ENCODE results near the gene RPTOR. TPM values are rescaled to one million over a fixed set of nuclear protein-coding genes. Genes with fewer than 3 reads are reported as not detected.

RPTOR gene
- total RNA-seq, 1 donor from 2014 or later, result 62.4 TPM

GRCh38 chr17:80639658-80640057 lies 95.0 kb downstream of the RPTOR start:
- H3K27ac Mint-ChIP-seq, result no peak overlapping the region
- no peak overlapping the region for H3K4me3 Mint-ChIP-seq (ENCODE audit: low read depth)
- no peak for DNase-seq (ENCODE audit: low spot score)
- H3K27me3 Mint-ChIP-seq (ENCODE audit: low read depth), result no peaks in the 10 kb centered on the region
- peaks cover 20% of the 10 kb centered on the region for H3K36me3 Mint-ChIP-seq (ENCODE audit: low read depth)
- H3K4me1 Mint-ChIP-seq (ENCODE audit: low read depth), result peaks cover 32% of the 10 kb centered on the region
- intact Hi-C loops (cut with micrococcal nuclease), result loop anchor here (1.0 kb wide), 1 partner anchor 9 kb away; no protein-coding TSS in a partner anchor
- no peaks in the 10 kb centered on the region for H3K9me3 Mint-ChIP-seq

DNA sequence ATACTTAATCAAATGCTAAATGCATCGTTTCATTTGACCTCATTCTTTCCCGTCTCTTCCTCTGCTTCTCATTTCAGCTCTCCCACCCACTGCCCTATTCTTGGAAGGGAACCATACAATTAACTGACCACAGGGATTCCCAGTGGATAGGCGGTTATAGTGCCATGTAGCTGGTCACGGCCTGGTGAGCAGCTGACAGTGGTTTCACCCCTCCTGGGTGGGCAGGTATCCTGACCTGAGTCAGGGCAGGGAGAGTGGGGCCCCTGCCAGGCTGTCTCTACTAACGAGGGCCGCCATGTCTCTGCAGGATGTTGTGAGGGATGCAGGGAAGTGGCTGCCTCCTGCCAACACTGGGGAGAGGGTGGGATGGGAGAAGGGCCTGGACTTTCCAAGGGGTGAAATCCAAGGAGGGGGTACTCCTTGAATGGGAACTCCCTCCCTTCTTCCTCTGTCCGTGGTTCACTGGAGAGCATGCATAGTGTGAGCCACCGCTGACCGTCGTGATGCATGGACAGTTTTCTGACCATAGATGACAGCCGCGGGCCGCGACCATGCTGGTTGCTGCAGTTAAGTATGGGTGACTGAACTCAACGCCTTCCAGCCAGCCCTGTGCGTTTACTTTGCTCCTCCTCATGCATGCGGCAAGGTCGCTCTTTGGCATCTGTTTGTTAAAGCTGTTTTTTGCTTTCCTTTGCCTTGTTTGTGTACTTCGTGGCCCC lies 95.9 kb downstream of the RPTOR start:
- Mint-ChIP-seq H3K27ac (no peak overlapping the region), H3K9me3 (no peaks in the 10 kb centered on the region), H3K4me3 (ENCODE audit: low read depth) (no peak overlapping the region), H3K4me1 (ENCODE audit: low read depth) (peaks cover 39% of the 10 kb centered on the region), H3K27me3 (ENCODE audit: low read depth) (no peaks in the 10 kb centered on the region), H3K36me3 (ENCODE audit: low read depth) (peaks cover 22% of the 10 kb centered on the region)
- intact Hi-C loops (cut with micrococcal nuclease), result no loop called here
- no peak for DNase-seq (ENCODE audit: low spot score)

DNA sequence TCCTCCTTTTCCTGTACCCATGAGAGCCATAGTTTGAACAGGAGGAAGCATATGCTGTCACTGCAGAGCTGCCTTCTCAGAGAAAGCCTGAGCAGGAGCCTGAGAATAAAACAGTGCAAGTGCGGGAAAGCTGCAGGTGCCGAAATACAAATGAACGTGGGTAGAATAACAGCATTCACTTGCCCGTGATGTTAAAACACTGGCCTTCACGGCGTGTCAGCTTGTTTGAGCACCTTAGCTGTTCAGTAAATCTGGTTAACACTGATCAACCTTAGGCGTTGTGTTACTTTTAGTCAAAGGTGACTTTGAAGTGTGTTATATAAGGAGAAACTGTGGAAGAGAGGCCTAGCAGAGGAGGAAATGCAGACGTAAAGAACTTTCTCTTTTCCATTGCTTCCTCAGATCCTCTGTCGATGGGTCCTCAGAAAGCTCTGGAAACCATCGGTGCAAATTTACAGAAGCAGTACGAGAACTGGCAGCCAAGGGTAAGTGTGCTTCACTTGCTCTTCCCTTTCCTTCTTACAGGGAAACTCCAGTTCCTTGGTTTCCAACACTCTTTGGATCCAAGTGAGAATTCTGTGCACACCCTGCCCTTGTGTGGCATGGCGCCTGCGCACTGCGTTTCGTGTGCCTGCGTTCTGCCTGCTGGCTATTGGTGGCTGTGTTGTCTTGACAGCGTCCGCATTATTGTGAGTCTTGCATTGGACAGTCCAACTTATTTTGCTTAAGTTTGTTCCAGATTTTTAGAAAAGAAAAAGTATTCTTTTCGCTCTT lies 98.9 kb downstream of the RPTOR start:
- H3K4me1 Mint-ChIP-seq (ENCODE audit: low read depth), result peaks cover 48% of the 10 kb centered on the region

GRCh38 chr17:80644536-80644935 lies 99.9 kb downstream of the RPTOR start:
- H3K27ac Mint-ChIP-seq, result peak overlapping the region; percentile 7
- H3K36me3 Mint-ChIP-seq (ENCODE audit: low read depth), result peaks cover 28% of the 10 kb centered on the region
- peaks cover 53% of the 10 kb centered on the region for H3K4me1 Mint-ChIP-seq (ENCODE audit: low read depth)
- H3K4me3 Mint-ChIP-seq (ENCODE audit: low read depth), result peak overlapping the region; percentile 45
- H3K9me3 Mint-ChIP-seq, result no peaks in the 10 kb centered on the region
- no peaks in the 10 kb centered on the region for H3K27me3 Mint-ChIP-seq (ENCODE audit: low read depth)
- no peak for DNase-seq (ENCODE audit: low spot score)
- intact Hi-C loops (cut with micrococcal nuclease), result no loop called here

More for the DNA sequence above, 98.9 kb downstream of the RPTOR start:
- H3K36me3 Mint-ChIP-seq (ENCODE audit: low read depth), result peaks cover 27% of the 10 kb centered on the region
- no peaks in the 10 kb centered on the region for H3K27me3 Mint-ChIP-seq (ENCODE audit: low read depth)
- H3K9me3 Mint-ChIP-seq, result no peaks in the 10 kb centered on the region
- H3K27ac Mint-ChIP-seq, result peak overlapping the region; percentile 45
- DNase-seq (ENCODE audit: low spot score), result no peak
- intact Hi-C loops (cut with micrococcal nuclease), result no loop called here
- peak overlapping the region; percentile 42 for H3K4me3 Mint-ChIP-seq (ENCODE audit: low read depth)

GRCh38 chr17:80645706-80646325 lies 101.2 kb downstream of the RPTOR start:
- peaks cover 63% of the 10 kb centered on the region for H3K4me1 Mint-ChIP-seq (ENCODE audit: low read depth)
- H3K27ac Mint-ChIP-seq, result peak overlapping the region; percentile 66
- intact Hi-C loops (cut with micrococcal nuclease), result loop anchor here (5.0 kb wide), 2 partner anchors 141 to 231 kb away; no protein-coding TSS in a partner anchor
- H3K4me3 Mint-ChIP-seq (ENCODE audit: low read depth), result no peak overlapping the region
- H3K36me3 Mint-ChIP-seq (ENCODE audit: low read depth), result peaks cover 37% of the 10 kb centered on the region
- DNase-seq (ENCODE audit: low spot score), result no peak
- H3K27me3 Mint-ChIP-seq (ENCODE audit: low read depth), result no peaks in the 10 kb centered on the region
- peaks cover under 1% of the 10 kb centered on the region for H3K9me3 Mint-ChIP-seq

- intact Hi-C loops (cut with micrococcal nuclease), result loop anchor here (5.0 kb wide), 2 partner anchors 141 to 231 kb away; no protein-coding TSS in a partner anchor
- Mint-ChIP-seq H3K4me1 (ENCODE audit: low read depth) (peaks cover 68% of the 10 kb centered on the region), H3K9me3 (peaks cover 5% of the 10 kb centered on the region), H3K27me3 (ENCODE audit: low read depth) (no peaks in the 10 kb centered on the region), H3K27ac (no peak overlapping the region), H3K36me3 (ENCODE audit: low read depth) (peaks cover 40% of the 10 kb centered on the region), H3K4me3 (ENCODE audit: low read depth) (no peak overlapping the region)
- no peak for DNase-seq (ENCODE audit: low spot score)
These were observed 101.7 kb downstream of the RPTOR start for GRCh38 chr17:80646328-80646727.

DNA sequence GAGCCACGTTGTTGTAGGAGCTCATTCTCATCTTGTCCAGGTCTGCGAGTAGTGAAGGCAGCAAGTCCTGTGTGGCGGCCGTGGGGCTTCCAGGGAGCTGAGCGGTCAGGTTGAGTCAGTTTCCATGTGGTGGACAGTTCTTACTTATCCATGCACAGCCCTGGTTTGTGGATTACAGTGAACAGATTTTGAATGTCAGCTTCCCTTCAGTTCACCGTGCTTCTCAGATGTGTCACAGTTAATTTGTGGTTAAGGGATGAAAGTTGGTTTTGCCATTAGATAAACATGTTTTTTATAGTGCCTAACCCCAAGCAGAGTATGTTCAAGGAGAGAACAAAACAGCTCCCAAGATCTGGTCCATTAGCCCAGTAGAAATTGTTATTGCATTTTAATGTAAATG lies 103.1 kb downstream of the RPTOR start:
- H3K9me3 Mint-ChIP-seq, result peaks cover 5% of the 10 kb centered on the region
- no peaks in the 10 kb centered on the region for H3K27me3 Mint-ChIP-seq (ENCODE audit: low read depth)
- intact Hi-C loops (cut with micrococcal nuclease), result loop anchor here (2.0 to 5.0 kb wide), 3 partner anchors 43 to 230 kb away; no protein-coding TSS in a partner anchor
- no peak for DNase-seq (ENCODE audit: low spot score)
- H3K4me1 Mint-ChIP-seq (ENCODE audit: low read depth), result peaks cover 76% of the 10 kb centered on the region
- H3K27ac Mint-ChIP-seq, result peak overlapping the region; percentile 67
- H3K4me3 Mint-ChIP-seq (ENCODE audit: low read depth), result no peak overlapping the region
- H3K36me3 Mint-ChIP-seq (ENCODE audit: low read depth), result peaks cover 47% of the 10 kb centered on the region

- no peak for DNase-seq (ENCODE audit: low spot score)
- Mint-ChIP-seq H3K9me3 (peaks cover 8% of the 10 kb centered on the region), H3K27me3 (ENCODE audit: low read depth) (no peaks in the 10 kb centered on the region), H3K36me3 (ENCODE audit: low read depth) (peaks cover 47% of the 10 kb centered on the region), H3K4me3 (ENCODE audit: low read depth) (no peak overlapping the region), H3K27ac (peak overlapping the region; percentile 88), H3K4me1 (ENCODE audit: low read depth) (peaks cover 67% of the 10 kb centered on the region)
- intact Hi-C loops (cut with micrococcal nuclease), result loop anchor here (1.0 to 5.0 kb wide), 4 partner anchors 16 to 228 kb away; no protein-coding TSS in a partner anchor
These were observed 104.6 kb downstream of the RPTOR start for GRCh38 chr17:80649200-80649644.

GRCh38 chr17:80649672-80650330 lies 105.2 kb downstream of the RPTOR start:
- peak overlapping the region; percentile 88 for H3K27ac Mint-ChIP-seq
- H3K9me3 Mint-ChIP-seq, result peaks cover 8% of the 10 kb centered on the region
- H3K36me3 Mint-ChIP-seq (ENCODE audit: low read depth), result peaks cover 46% of the 10 kb centered on the region
- no peaks in the 10 kb centered on the region for H3K27me3 Mint-ChIP-seq (ENCODE audit: low read depth)
- peak; percentile 53 for DNase-seq (ENCODE audit: low spot score)
- intact Hi-C loops (cut with micrococcal nuclease), result loop anchor here (1.0 to 5.0 kb wide), 4 partner anchors 16 to 228 kb away; no protein-coding TSS in a partner anchor
- peaks cover 63% of the 10 kb centered on the region for H3K4me1 Mint-ChIP-seq (ENCODE audit: low read depth)
- peak overlapping the region; percentile 10 for H3K4me3 Mint-ChIP-seq (ENCODE audit: low read depth)

- Mint-ChIP-seq H3K4me3 (ENCODE audit: low read depth) (no peak overlapping the region), H3K36me3 (ENCODE audit: low read depth) (peaks cover 44% of the 10 kb centered on the region), H3K4me1 (ENCODE audit: low read depth) (peaks cover 60% of the 10 kb centered on the region), H3K9me3 (peaks cover 8% of the 10 kb centered on the region), H3K27me3 (ENCODE audit: low read depth) (no peaks in the 10 kb centered on the region), H3K27ac (peak overlapping the region; percentile 88)
- DNase-seq (ENCODE audit: low spot score), result no peak
- intact Hi-C loops (cut with micrococcal nuclease), result no loop called here
These were observed 105.7 kb downstream of the RPTOR start for GRCh38 chr17:80650331-80650672.

GRCh38 chr17:80650751-80651518 lies 106.3 kb downstream of the RPTOR start:
- Mint-ChIP-seq H3K4me3 (ENCODE audit: low read depth) (no peak overlapping the region), H3K27me3 (ENCODE audit: low read depth) (no peaks in the 10 kb centered on the region), H3K27ac (peak overlapping the region; percentile 66), H3K36me3 (ENCODE audit: low read depth) (peaks cover 45% of the 10 kb centered on the region), H3K9me3 (peaks cover 14% of the 10 kb centered on the region), H3K4me1 (ENCODE audit: low read depth) (peaks cover 58% of the 10 kb centered on the region)
- intact Hi-C loops (cut with micrococcal nuclease), result no loop called here
- no peak for DNase-seq (ENCODE audit: low spot score)
